Duodenal mucosa (tissue), 2 donors: ENCODE results near the gene TBCE.

Experiments
- H3K27ac ChIP-seq: one replicate; pipeline ENCODE4 v1.7.0; 2013; ENCODE audit warnings: low read depth, low read length
- H3K27me3 ChIP-seq, 2 donors: one replicate each; pipeline ENCODE4 v1.7.0; 2013; ENCODE audit warnings: low read length in 2 of 2, control low read depth in 1 of 2; ENCODE audit not compliant: insufficient read depth in 2 of 2, control insufficient read depth in 1 of 2
- H3K36me3 ChIP-seq, 2 donors: one replicate each; pipeline ENCODE4 v1.7.0; 2013; ENCODE audit warnings: low read length in 2 of 2, control low read depth in 1 of 2; ENCODE audit not compliant: insufficient read depth in 2 of 2, control insufficient read depth in 1 of 2
- H3K4me1 ChIP-seq, 2 donors: one replicate each; pipeline ENCODE4 v1.7.0; 2013; ENCODE audit warnings: low read length in 2 of 2, control low read depth in 1 of 2; ENCODE audit not compliant: insufficient read depth in 2 of 2, control insufficient read depth in 1 of 2
- H3K4me3 ChIP-seq, 2 donors: one replicate each; pipeline ENCODE4 v1.7.0; 2013; ENCODE audit warnings: low read length in 2 of 2, low read depth in 1 of 2
- H3K9ac ChIP-seq, 2 donors: one replicate each; pipeline ENCODE4 v1.7.0; 2013; ENCODE audit warnings: low read length in 2 of 2, low read depth in 1 of 2
- H3K9me3 ChIP-seq, 2 donors: one replicate each; pipeline ENCODE4 v1.7.0; 2013; ENCODE audit warnings: low read length in 2 of 2, control low read depth in 1 of 2; ENCODE audit not compliant: control insufficient read depth in 1 of 2

TBCE gene

DNA sequence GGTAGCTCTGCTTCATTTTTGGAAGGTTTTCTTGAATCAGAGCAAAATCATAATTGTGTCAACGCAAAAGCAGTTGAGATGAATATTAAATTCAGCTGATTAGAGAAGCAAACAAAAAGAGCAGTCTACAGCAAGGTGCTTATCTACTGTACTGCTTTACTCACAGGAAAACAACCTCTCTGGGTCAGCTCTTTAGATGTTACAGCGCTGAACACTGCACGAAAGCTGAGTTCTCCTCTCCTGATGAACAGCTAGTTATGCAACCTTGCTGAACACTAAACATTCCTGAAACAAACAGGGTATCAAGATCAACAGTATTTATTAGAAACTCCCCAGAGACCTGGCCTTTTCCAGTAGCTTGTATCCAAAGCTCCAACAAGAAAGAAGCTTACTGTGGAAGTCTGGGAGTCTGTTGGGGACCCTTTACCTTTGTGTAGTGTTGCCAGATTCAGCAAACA is 41.3 kb downstream of the TBCE start:
- no peaks in the 10 kb centered on the region for H3K9me3 ChIP-seq
- peaks cover 0 to 2% of the 10 kb centered on the region in 2 donors for H3K36me3 ChIP-seq
- no peak overlapping the region for H3K9ac ChIP-seq
- H3K27me3 ChIP-seq, result no peaks in the 10 kb centered on the region
- no peak overlapping the region for H3K27ac ChIP-seq
- no peak overlapping the region for H3K4me3 ChIP-seq
- peaks cover 13 to 18% of the 10 kb centered on the region in 2 donors for H3K4me1 ChIP-seq

DNA sequence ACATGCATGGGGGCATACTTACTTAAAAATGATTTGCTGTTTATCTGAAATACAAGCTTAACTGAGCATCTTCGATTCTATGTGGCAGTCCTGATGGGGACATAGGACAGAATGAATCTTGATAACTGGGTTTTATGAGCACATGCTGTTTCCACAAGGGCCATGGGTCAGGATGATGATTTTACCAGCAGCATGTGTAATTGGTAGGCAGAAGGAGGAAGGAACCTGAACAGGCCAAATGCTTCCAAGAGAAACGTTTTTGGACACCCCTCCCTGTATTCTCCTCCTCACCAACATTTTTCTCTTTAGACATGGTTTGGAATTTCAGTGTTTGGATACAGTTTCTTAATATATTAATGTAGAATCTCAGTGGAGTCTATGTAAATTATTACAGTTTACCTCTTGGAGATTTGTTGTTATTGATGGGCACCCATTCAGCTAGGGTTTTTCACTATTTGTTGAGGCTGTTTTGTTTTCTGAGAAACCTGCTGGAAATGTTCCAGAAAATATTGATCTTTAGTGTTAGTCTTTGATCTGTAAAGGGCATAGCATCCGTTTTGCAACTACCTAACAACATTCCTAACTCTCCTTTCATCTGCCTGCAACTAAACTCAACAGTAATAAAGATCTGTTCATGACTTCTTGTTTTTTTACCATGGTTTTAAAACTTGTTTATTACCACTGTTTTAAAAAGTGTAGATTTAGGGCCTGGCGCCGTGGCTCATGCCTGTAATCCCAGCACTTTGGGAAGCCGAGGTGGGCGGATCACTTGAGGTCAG is 42.0 kb downstream of the TBCE start:
- H3K9me3 ChIP-seq, result no peaks in the 10 kb centered on the region
- no peaks in the 10 kb centered on the region for H3K36me3 ChIP-seq
- H3K27ac ChIP-seq, result no peak overlapping the region
- no peaks in the 10 kb centered on the region for H3K27me3 ChIP-seq
- no peak overlapping the region for H3K9ac ChIP-seq
- no peak overlapping the region for H3K4me3 ChIP-seq
- peaks cover 13 to 18% of the 10 kb centered on the region in 2 donors for H3K4me1 ChIP-seq

- no peaks in the 10 kb centered on the region for H3K27me3 ChIP-seq
- H3K4me1 ChIP-seq, result peaks cover 13 to 18% of the 10 kb centered on the region in 2 donors
- H3K9me3 ChIP-seq, result no peaks in the 10 kb centered on the region
- H3K36me3 ChIP-seq, result peaks cover 0 to 5% of the 10 kb centered on the region in 2 donors
- H3K4me3 ChIP-seq, result no peak overlapping the region
- no peak overlapping the region for H3K27ac ChIP-seq
- H3K9ac ChIP-seq, result no peak overlapping the region
These were observed 43.2 kb downstream of the TBCE start for GRCh38 chr1:235410467-235410866.

GRCh38 chr1:235411489-235412486 is 44.6 kb downstream of the TBCE start:
- Histone ChIP-seq H3K27ac (no peak overlapping the region), H3K4me1 (peaks cover 13 to 18% of the 10 kb centered on the region in 2 donors), H3K9ac (no peak overlapping the region), H3K36me3 (peaks cover 0 to 5% of the 10 kb centered on the region in 2 donors), H3K27me3 (no peaks in the 10 kb centered on the region), H3K4me3 (no peak overlapping the region), H3K9me3 (no peaks in the 10 kb centered on the region)

DNA sequence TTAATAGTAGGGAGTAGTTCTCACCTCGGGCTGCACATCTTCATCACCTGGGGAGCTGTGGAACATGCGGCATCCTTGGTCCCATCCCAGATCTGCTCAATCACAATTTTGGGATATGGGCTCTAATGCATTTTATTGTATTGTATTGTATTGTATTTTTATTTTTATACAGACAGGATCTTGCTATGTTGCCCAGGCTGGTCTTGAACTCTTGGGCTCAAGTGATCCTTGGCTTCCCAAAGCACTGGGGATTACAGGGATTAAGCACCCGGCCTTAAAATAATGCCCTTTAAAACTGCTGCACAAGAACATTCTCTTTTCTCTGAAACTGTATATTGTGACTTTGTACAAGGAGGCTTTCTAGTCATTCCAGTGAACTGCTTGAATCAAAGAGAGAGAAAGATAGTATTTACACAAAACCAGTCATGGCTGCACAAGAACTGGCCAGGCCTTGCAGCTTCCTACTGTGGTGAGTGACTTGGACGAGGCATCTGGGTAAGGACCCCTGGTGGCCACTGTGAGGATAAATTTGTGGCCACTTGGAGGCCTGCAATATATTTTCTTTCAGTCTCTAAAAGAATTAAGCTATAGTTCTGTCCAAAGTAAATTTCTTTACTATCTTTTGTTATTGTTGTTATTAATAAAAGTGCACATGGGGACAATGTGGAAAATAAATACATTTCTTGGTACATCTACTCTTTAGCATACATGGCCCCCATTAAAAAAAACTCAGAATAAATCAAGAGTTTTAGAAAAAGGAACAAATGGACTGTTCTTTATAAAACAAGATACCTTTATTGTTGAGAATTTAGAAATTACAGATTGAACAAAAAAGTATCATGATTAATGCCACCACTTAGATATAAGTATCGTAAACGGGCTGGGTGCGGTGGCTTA is 48.0 kb downstream of the TBCE start:
- Histone ChIP-seq H3K36me3 (peaks cover 3 to 12% of the 10 kb centered on the region in 2 donors), H3K9ac (no peak overlapping the region), H3K27ac (no peak overlapping the region), H3K27me3 (no peaks in the 10 kb centered on the region), H3K9me3 (no peaks in the 10 kb centered on the region), H3K4me1 (peaks cover 0 to 5% of the 10 kb centered on the region in 2 donors), H3K4me3 (no peak overlapping the region)

- H3K27ac ChIP-seq, result no peak overlapping the region
- H3K4me3 ChIP-seq, result no peak overlapping the region
- H3K27me3 ChIP-seq, result no peaks in the 10 kb centered on the region
- H3K9ac ChIP-seq, result no peak overlapping the region
- H3K4me1 ChIP-seq, result peaks cover 0 to 1% of the 10 kb centered on the region in 2 donors
- H3K36me3 ChIP-seq, result peaks cover 3 to 12% of the 10 kb centered on the region in 2 donors
- H3K9me3 ChIP-seq, result no peaks in the 10 kb centered on the region
These were observed 49.4 kb downstream of the TBCE start for GRCh38 chr1:235416662-235417049.

- no peak overlapping the region for H3K4me3 ChIP-seq
- no peaks in the 10 kb centered on the region for H3K9me3 ChIP-seq
- no peaks in the 10 kb centered on the region for H3K4me1 ChIP-seq
- no peak overlapping the region for H3K9ac ChIP-seq
- no peaks in the 10 kb centered on the region for H3K27me3 ChIP-seq
- H3K27ac ChIP-seq, result no peak overlapping the region
- H3K36me3 ChIP-seq, result peaks cover 3 to 12% of the 10 kb centered on the region in 2 donors
These were observed 50.0 kb downstream of the TBCE start for GRCh38 chr1:235417086-235417697.

- Histone ChIP-seq H3K27ac (no peak overlapping the region), H3K9ac (no peak overlapping the region), H3K9me3 (no peaks in the 10 kb centered on the region), H3K36me3 (peaks cover 3 to 14% of the 10 kb centered on the region in 2 donors), H3K27me3 (no peaks in the 10 kb centered on the region), H3K4me1 (peaks cover 0 to 4% of the 10 kb centered on the region in 2 donors), H3K4me3 (no peak overlapping the region)
These were observed 54.5 kb downstream of the TBCE start for GRCh38 chr1:235421751-235422150.

- Histone ChIP-seq H3K27me3 (no peaks in the 10 kb centered on the region), H3K36me3 (peaks cover 3 to 10% of the 10 kb centered on the region in 2 donors), H3K9ac (no peak overlapping the region), H3K9me3 (no peaks in the 10 kb centered on the region), H3K4me3 (no peak overlapping the region), H3K4me1 (peaks cover 0 to 4% of the 10 kb centered on the region in 2 donors), H3K27ac (no peak overlapping the region)
These were observed 56.0 kb downstream of the TBCE start for GRCh38 chr1:235423214-235423652.
